ENCODE data around the gene C1QTNF6.

The C1QTNF6 gene

GRCh38 chr22:37223965-37224551 is 36.0 kb upstream of the C1QTNF6 start:
- no peak for DNase-seq

GRCh38 chr22:37222440-37222971 is 34.5 kb upstream of the C1QTNF6 start:
- no peak for DNase-seq

- DNase-seq = no peak
Observed at GRCh38 chr22:37221424-37222333, 33.6 kb upstream of the C1QTNF6 start.

- DNase-seq = no peak
Observed at GRCh38 chr22:37220543-37220981, 32.5 kb upstream of the C1QTNF6 start.

GRCh38 chr22:37219533-37219932 is 31.5 kb upstream of the C1QTNF6 start:
- DNase-seq = no peak

GRCh38 chr22:37218771-37219411 is 30.8 kb upstream of the C1QTNF6 start:
- no peak for DNase-seq

GRCh38 chr22:37218399-37218770 is 30.3 kb upstream of the C1QTNF6 start:
- no peak for DNase-seq

GRCh38 chr22:37215890-37216289 is 27.8 kb upstream of the C1QTNF6 start:
- no peak for DNase-seq

GRCh38 chr22:37214731-37215030 is 26.6 kb upstream of the C1QTNF6 start:
- no peak for DNase-seq

GRCh38 chr22:37213941-37214730 is 26.1 kb upstream of the C1QTNF6 start:
- no peak for DNase-seq

- DNase-seq = no peak
Observed at GRCh38 chr22:37213218-37213855, 25.3 kb upstream of the C1QTNF6 start.

GRCh38 chr22:37212174-37212906 is 24.3 kb upstream of the C1QTNF6 start, which contains the start of gene SSTR3:
Gene SSTR3 (minus strand): TSS chr22:37212477. CDS start chr22:37207803, 4,674 bp downstream.
- no peak for DNase-seq

- DNase-seq = no peak
Observed at GRCh38 chr22:37211866-37212173, 23.8 kb upstream of the C1QTNF6 start.

- no peak for DNase-seq
Observed at GRCh38 chr22:37211075-37211865, 23.2 kb upstream of the C1QTNF6 start.

GRCh38 chr22:37210041-37210803 is 22.2 kb upstream of the C1QTNF6 start:
- no peak for DNase-seq

- DNase-seq = no peak
Observed at GRCh38 chr22:37209140-37209845, 21.2 kb upstream of the C1QTNF6 start.

GRCh38 chr22:37208401-37209139 is 20.5 kb upstream of the C1QTNF6 start:
- DNase-seq = no peak

GRCh38 chr22:37207981-37208380 is 19.9 kb upstream of the C1QTNF6 start:
- DNase-seq = no peak
